Peyer's patch (tissue), 4 donors: ENCODE measurements around the gene FCER1G.

ENCODE experiments used
- POLR2A ChIP-seq, 2 donors: fragments of 450-650 bp; IDR thresholded peaks; one replicate each; pipeline ENCODE4 v1.5.1; 2017; ENCODE audit warnings: antibody characterized with exemption in 2 of 2, mild to moderate bottlenecking in 2 of 2, moderate library complexity in 2 of 2
- TF ChIP-seq, protein P1 (sequence below), 6 experiments: fragments of 450-650 bp in 4 of 6; fragments of 200-600 bp in 2 of 6; sonication (generic) in 1 of 6; IDR thresholded peaks; one replicate each; pipeline ENCODE4 v1.5.1; 2017 to 2019; ENCODE audit warnings: antibody characterized with exemption in 6 of 6, mild to moderate bottlenecking in 3 of 6, moderate library complexity in 1 of 6

DNA sequence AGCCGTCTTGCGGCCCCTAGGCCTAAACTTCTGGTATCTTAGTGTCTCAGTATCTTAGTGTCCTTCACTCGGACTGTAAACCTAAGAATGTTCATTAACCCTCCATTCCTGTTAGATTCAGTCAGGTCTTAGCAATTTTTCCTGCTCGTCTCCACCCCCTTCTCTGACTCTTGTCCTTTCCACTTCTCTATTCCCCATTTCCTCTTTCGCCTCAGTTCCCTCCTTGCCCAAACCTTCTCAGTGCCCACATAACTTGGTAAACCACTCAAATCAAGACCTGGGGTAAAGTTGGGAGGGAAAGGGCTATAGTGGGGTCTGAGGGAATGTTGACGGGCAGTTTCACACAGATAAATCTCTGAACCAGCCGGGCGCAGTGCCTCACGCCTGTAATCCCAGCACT, 726 bp upstream of the FCER1G start:
- TF ChIP-seq, protein P1, sequence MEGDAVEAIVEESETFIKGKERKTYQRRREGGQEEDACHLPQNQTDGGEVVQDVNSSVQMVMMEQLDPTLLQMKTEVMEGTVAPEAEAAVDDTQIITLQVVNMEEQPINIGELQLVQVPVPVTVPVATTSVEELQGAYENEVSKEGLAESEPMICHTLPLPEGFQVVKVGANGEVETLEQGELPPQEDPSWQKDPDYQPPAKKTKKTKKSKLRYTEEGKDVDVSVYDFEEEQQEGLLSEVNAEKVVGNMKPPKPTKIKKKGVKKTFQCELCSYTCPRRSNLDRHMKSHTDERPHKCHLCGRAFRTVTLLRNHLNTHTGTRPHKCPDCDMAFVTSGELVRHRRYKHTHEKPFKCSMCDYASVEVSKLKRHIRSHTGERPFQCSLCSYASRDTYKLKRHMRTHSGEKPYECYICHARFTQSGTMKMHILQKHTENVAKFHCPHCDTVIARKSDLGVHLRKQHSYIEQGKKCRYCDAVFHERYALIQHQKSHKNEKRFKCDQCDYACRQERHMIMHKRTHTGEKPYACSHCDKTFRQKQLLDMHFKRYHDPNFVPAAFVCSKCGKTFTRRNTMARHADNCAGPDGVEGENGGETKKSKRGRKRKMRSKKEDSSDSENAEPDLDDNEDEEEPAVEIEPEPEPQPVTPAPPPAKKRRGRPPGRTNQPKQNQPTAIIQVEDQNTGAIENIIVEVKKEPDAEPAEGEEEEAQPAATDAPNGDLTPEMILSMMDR (IDR thresholded peaks at IDR 0.05): no peak
- TF ChIP-seq POLR2A (IDR thresholded peaks at IDR 0.05): no peak
